Lung (tissue), 13 donors: ENCODE data around the gene FAM181B. TPM values are rescaled to one million over a fixed set of nuclear protein-coding genes. Genes with fewer than 3 reads are reported as not detected.

Experiments
- ATAC-seq: fragments of 200-7000 bp; cut with Tn5 transposase; one replicate; pipeline ENCODE4 v1.9.1; 2020; ENCODE audit warnings: moderate number of reproducible peaks; ENCODE audit not compliant: insufficient read depth, low FRiP score
- DNase-seq, 3 donors: peaks; one replicate each; pipeline ENCODE4 v3.0.0-alpha.2; 2013 to 2017
- H3K27ac ChIP-seq, 2 donors: one replicate each; pipeline ENCODE4 v1.5.1; 2013; ENCODE audit warnings: mild to moderate bottlenecking in 2 of 2, moderate library complexity in 2 of 2, control low read depth in 1 of 2, inconsistent platforms in 1 of 2, low read depth in 1 of 2, low read length in 1 of 2
- H3K27me3 ChIP-seq, 3 donors: one replicate each; pipeline ENCODE4 v1.5.1; 2013; ENCODE audit warnings: low read length in 2 of 3; ENCODE audit not compliant: control insufficient read depth in 3 of 3, insufficient read depth in 3 of 3
- H3K36me3 ChIP-seq, 4 donors: one replicate each; pipeline ENCODE4 v1.5.1; 2013; ENCODE audit warnings: low read length in 4 of 4, mild to moderate bottlenecking in 1 of 4, moderate library complexity in 1 of 4; ENCODE audit not compliant: control insufficient read depth in 4 of 4, insufficient read depth in 4 of 4
- H3K4me1 ChIP-seq, 5 donors: one replicate each; pipeline ENCODE4 v1.5.1; 2013; ENCODE audit warnings: low read length in 5 of 5, mild to moderate bottlenecking in 2 of 5, moderate library complexity in 1 of 5; ENCODE audit not compliant: control insufficient read depth in 5 of 5, insufficient read depth in 5 of 5
- H3K4me3 ChIP-seq: one replicate; pipeline ENCODE4 v1.5.1; 2013; ENCODE audit warnings: mild to moderate bottlenecking, control low read depth, moderate library complexity
- H3K9ac ChIP-seq, 2 donors: one replicate each; pipeline ENCODE4 v1.5.1; 2013; ENCODE audit warnings: low read length in 2 of 2, control low read depth in 1 of 2; ENCODE audit not compliant: insufficient read depth in 1 of 2
- H3K9me3 ChIP-seq, 4 donors: one replicate each; pipeline ENCODE4 v1.5.1; 2013; ENCODE audit warnings: low read length in 3 of 4, mild to moderate bottlenecking in 1 of 4, moderate library complexity in 1 of 4; ENCODE audit not compliant: control insufficient read depth in 4 of 4, insufficient read depth in 3 of 4
- WGBS, 2 donors: extraction: QIAGEN DNeasy Blood & Tissue Kit; methylation state at CpG; one replicate each; pipeline ENCODE4 v1.1.7; 2013; 5-methylcytosine and 5-hydroxymethylcytosine counted together
- polyA plus RNA-seq, 2 donors: library from polyadenylated mRNA; stranded (reverse); fragments of 200-250 nt; gene quantifications; one replicate each; pipeline ENCODE4 v1.2.1, GENCODE V29; 2013
- small RNA-seq: library from RNA; depleted of rRNA; stranded (forward); fragments of <200 nt; gene quantifications from one replicate; pipeline ENCODE3, GENCODE V24; 2014; ENCODE audit warnings: low replicate concordance
- total RNA-seq, 2 donors: library from RNA; depleted of rRNA in 1 of 2; stranded (reverse); fragments of >200 nt in 1 of 2; gene quantifications; one replicate each; pipeline ENCODE4 v1.2.1, GENCODE V29; 2014 to 2021
- TF ChIP-seq, protein P1 (sequence below): IDR thresholded peaks from 2 replicates; pipeline ENCODE4 v1.5.1; 2012; ENCODE audit warnings: mild to moderate bottlenecking; ENCODE audit errors: control extremely low read depth, extremely low read depth
- donor health status: control.
- donor health status: control.
- donor health status: Bipolar disorder and iron deficiency.
- donor health status: healthy.
- donor health status: DM: yes; HTN: yes; CAD: no.

Gene FAM181B
- total and polyA plus RNA-seq, 4 donors: 0.02 to 0.23 (median 0.14) TPM

DNA sequence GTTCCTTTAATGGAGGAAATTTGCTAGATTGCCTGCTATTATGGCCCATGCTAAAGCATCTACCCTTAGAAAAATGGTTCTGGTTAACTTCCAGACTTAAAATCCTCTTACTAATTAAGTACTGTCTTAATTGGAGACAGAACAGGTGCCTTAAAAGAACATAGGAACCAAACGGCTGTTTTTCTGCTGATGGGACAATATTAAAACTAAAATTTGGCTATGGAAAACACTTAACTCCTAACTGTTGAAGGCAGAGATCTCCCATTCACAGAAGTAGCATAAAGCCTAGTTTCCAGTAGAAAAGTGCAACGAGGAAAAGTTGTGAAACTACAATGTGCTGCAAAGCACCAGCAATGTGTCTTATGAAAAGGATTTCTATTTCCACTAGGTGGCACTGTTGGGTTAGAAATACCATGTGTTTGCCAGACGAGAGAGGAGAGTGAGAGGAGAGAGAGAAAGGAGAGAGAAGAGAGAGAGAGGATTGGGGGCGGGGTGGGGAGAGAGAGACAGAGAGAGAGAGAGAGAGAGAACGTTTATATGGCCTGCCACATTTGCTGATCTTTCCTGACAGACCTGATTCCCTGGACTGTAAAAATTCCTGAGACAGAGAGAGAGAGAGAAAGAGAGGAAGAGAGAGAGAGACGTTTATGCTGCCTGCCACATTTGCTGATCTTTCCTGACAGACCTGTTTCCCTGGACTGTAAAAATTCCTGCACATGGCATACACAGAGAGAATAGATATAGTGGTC lies 51.5 kb downstream of the FAM181B start:
- H3K27ac ChIP-seq: no peak overlapping the region
- H3K27me3 ChIP-seq: no peaks in the 10 kb centered on the region
- no peak overlapping the region for H3K4me3 ChIP-seq
- no peaks in the 10 kb centered on the region for H3K36me3 ChIP-seq
- ATAC-seq (no peak), DNase-seq (peak in 2 of 3 donors; percentile 63 to 76)
- no peaks in the 10 kb centered on the region for H3K4me1 ChIP-seq
- H3K9me3 ChIP-seq: peaks cover 0 to 6% (median 2%) of the 10 kb centered on the region in 4 donors
- 18 to 23% methylated on average over 6 of the region's 6 CpGs for WGBS, 2 donors
- no peak overlapping the region for H3K9ac ChIP-seq
- TF ChIP-seq, protein P1, sequence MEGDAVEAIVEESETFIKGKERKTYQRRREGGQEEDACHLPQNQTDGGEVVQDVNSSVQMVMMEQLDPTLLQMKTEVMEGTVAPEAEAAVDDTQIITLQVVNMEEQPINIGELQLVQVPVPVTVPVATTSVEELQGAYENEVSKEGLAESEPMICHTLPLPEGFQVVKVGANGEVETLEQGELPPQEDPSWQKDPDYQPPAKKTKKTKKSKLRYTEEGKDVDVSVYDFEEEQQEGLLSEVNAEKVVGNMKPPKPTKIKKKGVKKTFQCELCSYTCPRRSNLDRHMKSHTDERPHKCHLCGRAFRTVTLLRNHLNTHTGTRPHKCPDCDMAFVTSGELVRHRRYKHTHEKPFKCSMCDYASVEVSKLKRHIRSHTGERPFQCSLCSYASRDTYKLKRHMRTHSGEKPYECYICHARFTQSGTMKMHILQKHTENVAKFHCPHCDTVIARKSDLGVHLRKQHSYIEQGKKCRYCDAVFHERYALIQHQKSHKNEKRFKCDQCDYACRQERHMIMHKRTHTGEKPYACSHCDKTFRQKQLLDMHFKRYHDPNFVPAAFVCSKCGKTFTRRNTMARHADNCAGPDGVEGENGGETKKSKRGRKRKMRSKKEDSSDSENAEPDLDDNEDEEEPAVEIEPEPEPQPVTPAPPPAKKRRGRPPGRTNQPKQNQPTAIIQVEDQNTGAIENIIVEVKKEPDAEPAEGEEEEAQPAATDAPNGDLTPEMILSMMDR: peak; percentile 45

DNA sequence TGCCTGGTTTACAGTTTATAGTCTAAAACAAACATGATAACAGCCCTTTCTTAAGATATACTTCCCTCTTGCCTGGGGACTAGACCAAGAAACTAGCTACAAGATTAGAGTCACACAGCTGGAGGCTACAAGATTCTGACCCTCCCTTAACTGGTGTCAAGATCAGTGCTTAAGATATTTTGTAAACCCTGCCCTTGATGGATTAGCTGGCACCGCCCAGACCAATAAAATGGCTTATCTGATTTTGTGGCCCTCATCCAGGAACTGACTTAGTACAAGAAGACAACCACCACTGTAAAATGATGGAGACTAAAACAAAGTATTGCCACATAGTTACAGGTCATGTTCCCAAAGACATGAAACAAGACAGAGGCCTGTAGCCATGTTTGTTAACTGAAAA lies 53.4 kb downstream of the FAM181B start:
- DNase-seq: no peak
- Histone ChIP-seq H3K36me3 (no peaks in the 10 kb centered on the region), H3K9me3 (peaks cover 0 to 6% (median 2%) of the 10 kb centered on the region in 4 donors), H3K4me1 (no peaks in the 10 kb centered on the region), H3K27me3 (no peaks in the 10 kb centered on the region), H3K27ac (no peak overlapping the region), H3K4me3 (no peak overlapping the region), H3K9ac (no peak overlapping the region)
- ATAC-seq: no peak
- 68 to 88% methylated on average over 1 of the region's 1 CpG for WGBS, 2 donors
- TF ChIP-seq, protein P1: no peak

Small RNA genes lying within 50 kb of the gene (small RNA-seq; reads per million reads assigned to genes)
- gene RPS28P7: not detected

Other genes with a start within 250 kb of the FAM181B start
- gene PRCP, start 166.6 kb upstream of the FAM181B start, total RNA-seq: 100 to 1,000 TPM in 1 of 2 donors, 10 to 100 TPM in 1; 47.3 to 126 TPM
- 10 to 100 TPM; 25.4 to 45.9 TPM for gene PRCP, start 166.6 kb upstream of the FAM181B start, polyA plus RNA-seq
- 1 to 10 TPM; 2.1 to 2.8 TPM for gene DDIAS, start 167.9 kb upstream of the FAM181B start, total RNA-seq
- under 1 TPM; 0.71 to 0.78 TPM for gene DDIAS, start 167.9 kb upstream of the FAM181B start, polyA plus RNA-seq